Embryonic facial prominence (tissue), 1 donor: ENCODE data around the gene PTPRK.

Source experiments
- DNase-seq: peaks from one replicate; pipeline ENCODE4 v3.0.0-alpha.2; 2016; ENCODE audit errors: extremely low spot score

Gene PTPRK

DNA sequence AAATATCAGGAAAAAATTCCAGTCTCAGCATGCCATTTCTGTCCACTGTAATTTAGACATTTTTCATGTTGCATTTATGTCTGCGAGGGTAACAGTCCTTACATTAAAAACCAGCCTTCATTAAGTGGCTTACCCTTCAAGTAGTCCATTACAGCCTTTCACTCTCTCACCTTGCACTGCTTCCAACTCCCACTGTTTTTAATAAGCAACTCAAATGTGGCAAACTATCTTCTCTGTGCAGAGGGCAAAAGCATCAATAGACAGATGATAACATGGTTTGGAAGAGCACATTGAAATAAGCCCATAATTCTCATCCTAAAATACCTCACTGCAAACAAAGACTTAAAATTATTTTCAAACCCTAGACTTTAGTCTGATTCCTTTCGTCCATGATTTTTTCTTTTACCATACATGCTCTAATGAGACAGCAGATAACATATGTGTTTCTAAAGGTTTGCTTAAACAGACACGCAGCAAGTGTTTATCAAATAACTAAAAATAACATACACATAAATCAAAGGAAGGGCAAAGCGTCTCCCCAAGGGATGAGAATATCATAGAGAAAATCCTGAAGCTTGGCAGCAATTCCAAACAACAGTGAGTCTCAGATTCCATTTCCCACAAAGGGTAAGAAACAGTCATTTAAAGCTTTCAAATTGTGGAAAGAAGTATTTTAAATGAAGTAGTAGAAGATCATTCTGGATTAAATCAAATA lies 130.4 kb downstream of the PTPRK start:
- DNase-seq: no peak

DNA sequence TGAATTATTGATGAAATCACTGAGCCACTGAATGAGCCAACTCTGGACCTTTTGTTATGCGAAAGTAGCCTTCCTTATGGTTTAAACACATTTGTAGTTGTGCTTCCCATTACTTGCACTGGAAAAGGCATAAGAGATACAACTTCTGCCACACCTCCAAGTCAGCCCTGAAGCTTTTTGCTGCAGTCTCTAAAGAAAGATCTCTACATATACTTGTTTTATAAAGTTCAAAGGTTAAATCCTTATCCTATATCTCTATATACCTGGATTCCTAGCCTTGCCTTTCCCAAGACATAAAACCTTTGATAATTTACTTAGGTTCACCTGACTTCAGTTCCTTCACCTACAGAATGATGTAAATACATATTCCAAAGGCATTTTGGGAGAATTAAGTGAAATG lies 132.0 kb downstream of the PTPRK start:
- no peak for DNase-seq

DNA sequence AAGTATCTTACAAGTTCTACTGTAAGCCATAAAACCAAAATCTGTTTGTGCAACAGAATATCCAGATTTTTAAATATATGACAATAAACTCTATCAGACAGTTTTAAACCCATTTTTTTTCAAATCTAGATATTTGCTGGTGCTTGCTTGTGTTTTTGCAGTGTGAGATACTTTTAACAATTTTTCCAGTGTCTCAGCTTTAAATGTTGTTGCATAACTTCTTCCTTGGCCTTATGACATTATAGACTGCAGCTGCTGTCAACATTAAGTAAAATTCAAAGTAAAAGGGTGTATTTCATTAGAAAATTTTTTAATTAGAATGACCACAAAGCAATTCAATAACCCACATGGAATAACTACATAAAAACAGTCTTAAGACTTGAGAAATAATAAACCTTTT lies 139.5 kb downstream of the PTPRK start:
- no peak for DNase-seq

DNA sequence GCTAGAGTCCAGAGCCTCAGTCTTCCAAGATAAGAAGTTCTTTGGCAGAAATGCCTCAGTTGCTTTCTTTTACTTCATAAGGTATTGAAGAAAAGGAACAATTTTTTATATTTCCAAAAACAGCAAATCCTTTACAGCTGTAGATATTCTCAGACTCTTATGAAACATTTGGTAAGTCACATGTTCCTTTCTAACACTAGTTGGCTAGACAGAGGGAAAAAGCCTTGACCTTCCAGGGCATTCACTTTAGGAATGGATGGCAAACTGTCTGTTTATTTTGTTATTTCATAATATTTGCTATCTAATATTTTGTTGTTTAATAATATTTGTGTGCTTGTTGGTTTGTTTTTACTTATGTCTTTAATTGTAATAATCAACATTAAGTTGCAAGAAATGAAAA lies 140.8 kb downstream of the PTPRK start:
- DNase-seq: no peak

DNA sequence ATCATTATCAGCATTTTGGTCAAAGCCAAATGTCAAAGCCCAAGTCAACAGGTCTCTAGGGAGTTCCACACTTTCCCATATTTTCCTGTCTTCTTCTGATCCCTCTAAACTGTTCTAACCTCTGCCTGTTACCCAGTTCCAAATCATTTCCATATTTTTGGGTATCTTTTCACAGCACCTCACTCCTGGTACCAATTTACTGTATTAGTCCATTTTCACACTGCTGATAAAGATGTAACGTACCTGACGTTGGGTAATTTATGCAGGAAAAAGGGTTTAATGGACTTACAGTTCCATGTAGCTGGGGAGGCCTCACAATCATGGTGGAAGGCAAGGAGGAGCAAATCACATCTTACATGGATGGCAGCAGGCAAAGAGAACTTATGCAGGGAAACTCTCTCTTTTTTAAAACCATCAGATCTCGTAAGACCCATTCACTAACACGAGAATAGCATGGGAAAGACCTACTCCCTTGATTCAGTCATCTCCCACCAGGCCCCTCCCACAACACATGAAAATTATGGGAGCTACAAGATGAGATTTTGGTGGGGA lies 143.4 kb downstream of the PTPRK start:
- DNase-seq: no peak

DNA sequence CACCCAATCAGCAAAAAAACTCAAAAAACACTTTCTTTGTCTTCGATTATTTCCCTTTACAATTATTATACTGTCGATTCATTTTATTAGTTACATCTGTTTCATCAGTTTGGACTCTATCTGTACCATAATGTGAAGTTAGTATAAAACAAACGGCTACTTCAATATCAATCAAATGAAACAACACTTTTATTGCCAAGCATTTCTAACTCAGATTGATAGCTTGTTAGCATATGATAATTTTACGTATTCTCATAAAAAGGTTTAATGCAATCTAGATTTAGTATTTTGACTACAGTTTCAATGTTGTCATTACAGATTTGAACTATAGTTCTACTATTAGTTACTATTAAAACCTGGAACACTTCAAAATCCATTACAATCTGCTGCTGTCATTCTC lies 149.3 kb downstream of the PTPRK start:
- no peak for DNase-seq

DNA sequence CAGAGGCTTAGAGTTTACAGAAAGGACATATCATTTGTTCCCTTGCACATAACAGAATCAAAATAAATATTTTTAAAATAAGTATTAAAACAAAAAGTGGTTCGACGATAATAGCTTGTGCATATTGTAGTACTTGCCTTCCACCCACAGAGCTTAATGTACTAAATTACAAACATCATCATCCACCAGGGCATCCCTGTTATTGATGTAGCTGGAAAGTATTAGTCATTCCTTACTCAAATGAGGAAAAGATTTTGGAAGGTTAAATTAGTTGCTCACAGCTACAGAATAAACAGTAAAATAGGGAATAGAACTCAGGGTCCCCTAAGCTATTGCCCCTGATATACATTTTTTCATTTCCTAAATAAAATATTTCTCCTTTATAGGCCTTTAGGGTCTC lies 150.3 kb downstream of the PTPRK start:
- no peak for DNase-seq

DNA sequence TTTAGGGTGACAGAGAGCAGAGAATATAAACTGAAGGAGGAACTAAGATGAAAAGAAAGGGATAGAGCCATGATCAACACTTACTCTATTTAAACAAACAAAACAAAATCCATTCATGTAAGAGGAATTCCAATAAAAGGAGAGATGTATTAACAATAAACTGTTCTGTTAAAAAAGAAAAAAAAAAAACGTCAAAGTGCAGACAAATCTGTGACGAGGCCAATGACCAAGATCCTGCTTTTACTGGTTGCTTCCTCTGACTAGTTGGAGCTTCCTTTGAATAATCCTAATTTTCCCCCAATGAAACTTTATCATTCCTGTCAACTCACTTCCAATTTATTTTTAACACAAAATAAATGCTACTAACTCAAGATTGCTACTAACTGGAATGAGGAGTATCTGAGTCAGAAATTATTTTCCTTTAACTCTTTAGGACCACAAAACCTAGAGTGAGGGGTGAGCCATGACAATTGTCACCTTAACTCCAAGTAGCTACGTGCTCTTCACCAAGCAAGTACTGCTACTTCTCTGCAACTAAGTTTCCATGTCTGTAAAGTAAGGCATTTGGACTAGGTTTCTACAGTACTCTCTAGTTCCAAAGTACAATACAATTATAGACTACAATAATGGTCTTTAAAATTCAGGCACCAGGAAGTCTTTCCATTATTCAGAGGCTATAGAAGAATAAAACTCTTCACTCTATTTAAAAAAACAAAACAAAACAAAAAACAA lies 152.0 kb downstream of the PTPRK start:
- DNase-seq: no peak

DNA sequence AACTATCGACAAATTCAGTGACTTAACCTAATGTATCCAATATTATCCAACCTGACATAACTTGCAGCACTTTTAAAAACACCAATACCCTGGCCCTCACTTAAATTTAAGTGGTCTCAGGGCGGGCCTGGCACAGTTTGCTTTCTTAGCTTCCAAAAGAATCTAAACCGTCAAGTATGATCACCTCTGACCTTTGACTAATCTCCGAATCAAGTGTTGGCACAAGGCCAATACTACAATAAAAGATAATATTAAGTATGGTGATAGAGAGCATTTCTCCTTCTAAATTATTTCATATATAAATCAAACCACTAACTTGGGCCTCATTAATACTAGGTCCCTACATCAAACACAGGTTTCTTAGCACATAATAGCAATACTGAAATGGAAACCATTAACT lies 153.0 kb downstream of the PTPRK start:
- no peak for DNase-seq

DNA sequence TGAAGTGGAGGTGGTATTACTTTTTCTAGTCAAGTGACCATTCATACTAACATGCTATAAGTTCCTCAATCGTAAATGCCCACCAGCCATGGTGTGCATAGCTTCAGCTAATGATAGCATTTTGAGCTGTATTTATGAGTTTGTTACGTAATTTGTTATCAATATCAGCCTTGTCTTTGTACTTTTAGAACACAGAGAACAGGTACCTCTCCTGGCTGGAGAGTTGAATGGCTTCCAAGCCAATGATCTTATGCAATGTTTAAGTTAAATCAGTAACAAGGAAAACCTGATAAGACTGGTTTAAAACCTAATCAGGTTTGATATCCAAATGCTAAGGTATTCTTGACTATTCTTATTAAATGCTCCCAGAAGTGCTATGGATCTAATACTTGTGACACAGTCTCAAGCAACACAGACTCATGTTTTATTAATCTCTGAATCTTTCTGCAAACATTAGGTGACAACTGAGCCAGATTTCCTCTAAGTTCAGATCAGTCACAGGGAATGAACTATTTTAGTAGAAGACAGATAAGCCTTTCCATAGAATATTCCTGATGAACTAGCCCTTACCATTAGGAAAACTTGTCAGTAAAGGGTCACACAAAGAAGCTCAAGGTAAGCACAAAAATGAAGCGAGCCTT lies 154.8 kb downstream of the PTPRK start:
- DNase-seq: no peak

DNA sequence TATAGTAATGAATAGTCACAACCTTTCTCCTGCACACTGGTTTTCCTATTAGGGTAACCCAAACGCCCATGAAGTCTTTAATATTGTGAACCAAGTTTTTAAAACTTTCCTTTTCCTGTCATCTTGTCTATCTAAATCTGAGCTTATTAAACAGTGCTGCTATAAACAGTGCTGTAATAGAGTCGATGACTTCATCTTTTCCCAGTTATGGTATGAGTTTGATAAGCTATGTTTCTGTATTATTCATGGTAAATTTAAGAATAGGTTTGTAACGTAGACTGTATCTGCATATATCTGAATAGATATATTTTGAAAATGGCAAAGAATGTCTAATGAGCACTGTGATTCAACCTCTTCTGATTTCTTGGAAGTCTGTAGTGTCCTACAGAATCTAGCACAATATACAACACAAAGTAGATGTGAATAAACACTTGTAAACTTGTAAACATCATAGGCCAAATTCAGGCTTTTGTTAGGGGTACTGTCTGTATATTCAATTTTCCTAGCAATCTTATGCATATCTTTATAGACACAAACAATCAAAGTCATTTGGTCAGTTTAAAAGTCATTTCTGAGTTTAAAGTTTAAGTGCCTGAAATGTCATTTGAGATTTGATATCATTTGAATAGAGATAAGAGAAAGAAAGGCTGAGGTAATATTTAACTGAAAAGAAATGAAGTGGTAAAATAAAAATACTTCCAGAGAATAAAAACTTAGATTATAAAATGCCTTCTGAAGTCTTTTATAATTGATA lies 155.5 kb downstream of the PTPRK start:
- DNase-seq: no peak

DNA sequence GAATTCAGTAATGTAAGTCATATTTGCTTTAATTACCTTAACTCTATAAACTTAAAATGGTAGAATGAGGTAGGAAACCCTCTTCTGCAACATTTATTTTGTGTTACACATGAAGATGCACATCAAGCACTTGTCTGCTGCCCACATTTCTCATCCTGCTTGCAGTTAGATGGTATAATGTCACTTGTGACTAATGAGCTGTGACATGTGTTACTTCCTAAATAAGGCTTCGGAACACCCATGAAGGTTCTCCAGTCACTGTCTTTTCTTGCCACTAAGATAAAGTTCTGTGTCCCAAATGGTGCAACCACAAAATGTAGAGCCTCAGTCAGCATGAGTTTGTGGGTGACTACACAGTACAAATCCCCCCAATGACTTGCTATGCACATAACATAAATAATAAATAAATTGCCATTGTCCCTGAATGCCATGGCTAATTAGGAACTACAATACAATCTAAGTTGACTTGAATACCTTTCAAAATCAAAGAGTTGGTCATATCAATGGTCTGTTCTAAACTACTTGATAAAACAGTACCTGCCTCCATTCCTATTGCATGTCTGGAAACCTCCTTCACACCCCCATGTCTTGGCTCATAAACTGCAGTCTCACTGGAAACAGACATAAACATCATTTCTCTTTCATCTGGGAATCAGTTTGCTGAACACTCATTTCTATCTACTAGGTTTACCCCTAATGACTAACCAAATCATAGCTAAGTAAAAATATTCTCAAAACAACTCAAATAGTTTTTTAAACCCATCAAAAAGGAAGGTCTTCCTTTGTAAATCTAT lies 157.2 kb downstream of the PTPRK start:
- DNase-seq: no peak

DNA sequence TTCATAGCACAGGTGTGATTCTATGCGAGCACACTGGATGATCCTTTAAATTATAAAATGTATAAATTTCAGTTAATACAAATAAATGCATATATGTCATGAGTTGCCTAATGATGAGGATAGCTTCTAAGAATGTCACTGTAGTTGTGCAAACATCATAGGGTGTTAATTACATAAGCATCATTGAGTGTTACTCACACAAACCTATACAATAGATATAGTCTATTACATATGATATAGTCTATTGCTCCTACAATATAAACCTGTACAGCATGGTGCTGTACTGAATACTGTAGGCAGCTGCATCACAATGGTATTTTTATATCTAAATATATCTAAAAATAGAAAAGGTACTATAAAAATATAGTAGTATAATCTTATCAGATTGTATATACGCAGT lies 159.0 kb downstream of the PTPRK start:
- no peak for DNase-seq

DNA sequence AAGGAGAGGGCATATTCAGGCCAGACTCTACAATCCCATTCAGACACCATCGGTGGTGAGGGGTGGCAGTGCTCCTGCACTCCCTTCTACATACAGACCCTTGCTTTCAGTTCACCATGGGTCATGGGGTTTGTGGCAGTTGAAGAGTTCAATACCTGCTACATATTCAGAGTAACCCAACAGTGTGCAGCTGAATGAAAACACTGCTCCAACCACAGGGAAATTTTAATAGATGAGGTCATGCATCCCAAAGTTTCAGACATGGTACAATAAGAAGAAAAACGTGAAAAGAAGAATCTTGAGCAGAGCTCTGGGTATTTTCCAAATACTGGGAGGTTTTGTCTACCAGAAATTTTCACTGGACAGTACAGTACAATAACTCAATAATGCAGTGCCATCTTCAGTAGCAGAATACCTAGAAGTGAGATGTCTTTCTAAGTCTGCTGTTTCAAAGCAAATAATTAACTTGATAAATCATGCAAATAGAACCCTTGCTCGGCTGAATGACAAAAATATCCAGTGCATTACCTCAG lies 162.1 kb downstream of the PTPRK start:
- no peak for DNase-seq

DNA sequence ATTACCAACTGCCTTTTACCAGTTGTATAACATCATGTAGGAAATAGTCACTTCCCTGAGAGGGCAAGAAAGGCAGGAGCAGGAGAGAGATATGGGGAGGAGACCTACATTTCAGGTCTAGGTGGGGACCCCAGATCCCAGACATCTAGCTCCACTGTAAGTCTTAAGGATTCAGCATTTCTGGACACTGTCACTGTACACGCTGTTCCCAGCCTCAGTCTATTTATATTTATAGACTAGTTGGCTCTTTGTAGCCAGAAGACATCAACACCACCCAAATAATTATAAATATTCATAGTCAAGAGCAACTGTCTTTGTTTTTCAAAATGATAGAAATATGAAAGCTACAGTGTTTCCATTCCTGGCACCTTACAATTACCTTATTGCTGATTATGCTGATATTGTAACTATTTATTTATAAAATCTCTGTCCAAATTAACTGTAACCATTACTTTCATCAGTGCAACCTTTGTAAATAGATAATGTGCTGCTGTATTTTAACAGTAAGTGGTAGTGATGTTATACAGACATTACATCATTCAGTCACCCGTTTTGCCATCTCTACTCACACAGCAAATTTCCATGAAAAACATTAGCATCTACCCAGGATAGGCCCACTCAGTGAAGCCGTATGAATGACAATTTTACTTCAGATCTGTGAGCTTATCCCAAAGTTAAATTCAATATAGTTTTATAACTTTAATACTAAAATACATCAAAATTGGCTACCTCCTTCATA lies 162.8 kb downstream of the PTPRK start:
- no peak for DNase-seq

DNA sequence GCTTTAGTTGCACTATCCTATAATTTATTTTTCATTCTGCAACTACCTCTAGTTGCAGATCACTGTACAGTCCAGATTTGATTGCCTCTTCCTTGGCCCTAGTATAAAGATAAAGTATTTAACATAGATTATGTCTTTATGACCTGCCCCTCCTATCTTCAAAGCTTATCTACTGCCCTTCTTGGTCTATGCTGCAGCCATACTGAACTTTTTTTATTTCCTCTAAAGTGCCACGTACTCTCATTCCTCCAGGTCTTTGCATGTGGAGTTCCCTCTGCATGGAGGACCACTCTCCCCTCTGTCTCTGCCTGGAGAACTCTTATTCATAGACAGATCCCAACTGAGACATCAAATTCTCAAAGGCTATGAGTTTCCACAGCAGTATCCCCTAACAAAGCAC lies 168.0 kb downstream of the PTPRK start:
- no peak for DNase-seq

DNA sequence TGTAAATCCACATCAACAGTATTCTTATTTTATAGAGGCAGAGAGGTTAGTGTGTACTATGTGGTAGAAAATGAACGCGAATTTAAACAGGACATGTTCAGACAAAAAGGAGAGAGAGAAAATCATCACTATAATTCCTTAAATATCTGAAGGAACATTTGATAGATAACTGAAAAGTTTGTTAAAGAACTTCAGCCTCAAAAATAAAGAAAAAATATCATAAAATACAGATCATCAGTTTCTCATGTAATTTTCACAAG lies 169.2 kb downstream of the PTPRK start:
- DNase-seq: no peak

DNA sequence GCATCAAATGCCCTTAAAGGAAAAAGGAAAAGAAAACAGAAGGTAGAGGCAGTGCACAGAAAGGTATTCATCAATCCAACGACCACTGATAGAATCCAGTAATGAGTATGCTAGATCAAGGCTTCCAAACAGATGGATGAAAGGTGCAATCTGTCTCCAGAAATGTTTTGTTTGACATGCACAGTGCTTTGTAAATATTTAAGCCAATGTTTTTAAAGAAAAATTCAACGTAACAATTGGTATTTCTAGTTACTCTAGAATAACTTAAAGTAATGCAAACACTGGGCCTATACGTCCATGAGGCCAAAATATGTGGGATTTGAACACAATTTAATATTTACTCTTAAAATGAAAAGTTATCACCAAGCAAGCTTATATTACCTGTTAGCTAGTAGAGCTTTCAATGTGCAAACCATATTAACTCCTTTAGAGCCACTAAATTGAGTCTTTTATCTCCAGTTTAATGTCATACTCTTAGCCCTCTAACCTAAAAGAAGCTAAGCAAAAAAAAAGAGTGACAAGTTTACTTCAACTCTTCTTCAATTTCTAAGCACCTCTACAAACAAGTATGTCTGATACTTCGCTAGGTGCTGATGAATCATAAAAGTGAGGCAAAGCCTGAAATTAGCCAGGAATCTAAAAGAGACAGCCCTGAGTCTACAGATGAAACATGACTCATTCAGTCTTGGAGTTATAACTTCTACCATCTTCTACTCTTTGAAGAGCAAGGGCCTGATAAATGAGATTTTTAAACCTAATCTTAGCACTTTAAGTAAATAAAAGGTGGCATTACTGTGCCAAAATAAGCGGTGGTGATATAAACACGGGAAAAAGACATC lies 169.8 kb downstream of the PTPRK start:
- no peak for DNase-seq

DNA sequence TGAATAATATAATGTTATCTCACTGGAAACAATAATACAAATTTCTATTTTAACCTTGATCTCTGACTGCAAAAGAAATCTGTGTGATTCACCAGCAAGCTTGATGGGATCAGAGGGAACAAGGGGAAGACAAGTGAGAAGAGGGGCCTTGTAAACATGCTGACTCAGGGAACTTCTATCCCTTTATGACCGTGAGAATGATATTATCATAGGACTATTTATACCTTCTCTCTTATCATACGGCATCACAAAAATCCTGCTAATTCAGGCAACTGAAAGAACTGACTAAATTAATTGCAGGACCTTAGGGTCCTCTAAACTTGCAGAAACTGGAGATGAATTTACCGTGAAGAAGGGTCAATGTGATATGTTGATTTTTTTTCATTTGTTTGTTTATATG lies 173.3 kb downstream of the PTPRK start:
- no peak for DNase-seq

DNA sequence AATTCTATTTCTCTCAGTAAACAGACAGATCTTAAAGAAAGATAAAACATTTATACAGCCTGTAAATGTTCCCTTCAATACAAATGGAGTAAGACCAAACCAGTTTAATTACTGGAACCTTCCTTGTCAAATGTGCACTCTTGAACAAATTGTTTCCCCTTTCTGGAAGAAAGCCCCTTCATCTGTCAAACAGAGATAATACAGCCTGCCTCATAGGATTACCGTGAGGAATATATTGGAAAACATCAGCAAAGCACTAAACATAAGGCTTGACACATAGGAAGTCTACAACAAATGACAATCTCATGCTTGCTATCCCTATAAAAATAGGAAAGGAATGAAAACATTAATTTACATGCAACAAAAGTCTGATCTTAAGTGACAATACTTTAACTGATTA lies 173.8 kb downstream of the PTPRK start:
- no peak for DNase-seq
